PC-3 (cell line): ENCODE data around the gene TNC. TPM values are rescaled to one million over a fixed set of nuclear protein-coding genes. Genes with fewer than 3 reads are reported as not detected.
A peak's percentile ranks its signal among the peaks of the same experiment; 100 is the strongest.

Source experiments
- ATAC-seq: fragments of 200-7000 bp; cut with Tn5 transposase; 2 replicates; pipeline ENCODE4 v1.9.1; 2020; ENCODE audit warnings: mild to moderate bottlenecking, moderate library complexity
- BruUV-seq: library from RNA; stranded (reverse); fragments of 400-500 nt; replicated peaks from 2 replicates; lab custom pipeline; 2021; lab: Mats Ljungman, UMichigan
- CTCF ChIA-PET: fragments of 300-600 bp; sonication (Branson Sonifier 250); formaldehyde crosslinking; loops from one replicate; lab custom pipeline; 2022; ENCODE audit warnings: antibody characterized with exemption; lab: Charles Lee
- POLR2A ChIA-PET: fragments of 300-600 bp; sonication (Branson Sonifier 250); formaldehyde crosslinking; loops from one replicate; lab custom pipeline; 2022; ENCODE audit warnings: antibody characterized with exemption; ENCODE audit not compliant: unreplicated experiment; lab: Charles Lee
- DNase-seq: peaks from one replicate; pipeline ENCODE4 v3.0.0-alpha.2; 2015
- H2AFZ ChIP-seq: fragments of 300-600 bp; sonication (generic); 2 replicates; pipeline ENCODE4 v1.6.0; 2016; ENCODE audit warnings: antibody characterized with exemption, low read length
- H3F3A ChIP-seq: fragments of 300-600 bp; sonication (generic); one replicate; pipeline ENCODE4 v1.6.0; 2017; ENCODE audit warnings: antibody characterized with exemption, low read length, control low read depth, mild to moderate bottlenecking; ENCODE audit not compliant: unreplicated experiment
- H3K27ac ChIP-seq: fragments of 300-600 bp; sonication (generic); 2 replicates; pipeline ENCODE4 v1.5.1; 2016; ENCODE audit warnings: mild to moderate bottlenecking, low read length
- H3K27me3 ChIP-seq: fragments of 300-600 bp; sonication (generic); 2 replicates; pipeline ENCODE4 v1.6.1; 2016; ENCODE audit warnings: low read length, mixed read lengths
- H3K36me3 ChIP-seq: fragments of 300-600 bp; sonication (generic); 2 replicates; pipeline ENCODE4 v1.6.1; 2016; ENCODE audit warnings: low read depth, mixed run types, low read length, mixed read lengths
- H3K4me1 ChIP-seq: fragments of 300-600 bp; sonication (generic); 2 replicates; pipeline ENCODE4 v1.5.1; 2016; ENCODE audit warnings: low read length; ENCODE audit not compliant: insufficient read depth
- H3K4me2 ChIP-seq: fragments of 300-600 bp; sonication (generic); 2 replicates; pipeline ENCODE4 v1.6.0; 2016; ENCODE audit warnings: low read length
- H3K4me3 ChIP-seq: fragments of 300-600 bp; sonication (generic); 2 replicates; pipeline ENCODE4 v1.5.1; 2016; ENCODE audit warnings: mild to moderate bottlenecking, low read length, mixed read lengths
- H3K79me2 ChIP-seq: fragments of 300-600 bp; sonication (generic); 2 replicates; pipeline ENCODE4 v1.6.1; 2017; ENCODE audit warnings: low read length, mixed read lengths
- H3K9ac ChIP-seq: fragments of 300-600 bp; sonication (generic); 2 replicates; pipeline ENCODE4 v1.6.0; 2016; ENCODE audit warnings: mild to moderate bottlenecking, low read length
- H3K9me2 ChIP-seq: fragments of 300-600 bp; sonication (generic); replicated peaks from 2 replicates; pipeline ENCODE4 v1.6.1; 2016; ENCODE audit warnings: mixed run types, low read length, mixed read lengths
- H3K9me3 ChIP-seq: fragments of 300-600 bp; sonication (generic); 2 replicates; pipeline ENCODE4 v1.6.1; 2016; ENCODE audit warnings: low read length, mixed read lengths
- H4K20me1 ChIP-seq: fragments of 300-600 bp; sonication (generic); 2 replicates; pipeline ENCODE4 v1.6.1; 2016; ENCODE audit warnings: low read length, mixed read lengths
- CTCF ChIP-seq: fragments of 300-600 bp; sonication (generic); conservative IDR thresholded peaks from 2 replicates; pipeline ENCODE4 v1.5.1; 2017; ENCODE audit warnings: antibody characterized with exemption, low read depth, mild to moderate bottlenecking, low read length
- EZH2 ChIP-seq: fragments of 300-600 bp; sonication (generic); IDR thresholded peaks from one replicate; pipeline ENCODE4 v1.6.1; 2017; ENCODE audit warnings: antibody characterized with exemption, mild to moderate bottlenecking, low read length; ENCODE audit not compliant: unreplicated experiment
- EZH2phosphoT487 ChIP-seq: fragments of 300-600 bp; sonication (generic); IDR thresholded peaks from 2 replicates; pipeline ENCODE4 v1.6.1; 2018; ENCODE audit warnings: mild to moderate bottlenecking, antibody characterized with exemption, low read length, borderline replicate concordance
- intact Hi-C: fragments of 100-400 bp; cut with micrococcal nuclease; formaldehyde crosslinking; loops from 2 replicates; pipeline ENCODE4 v1.9.0; 2023
- total RNA-seq: library from RNA; depleted of rRNA; stranded (reverse); fragments of >200 nt; gene quantifications from 2 replicates; pipeline ENCODE4 v1.2.3, GENCODE V29; 2014

Gene TNC
- total RNA-seq, 1 experiment from 2014 or later = 60.1 TPM

GRCh38 chr9:115008536-115009270 lies 109.3 kb downstream of the TNC start:
- H3K27me3 ChIP-seq = no peaks in the 10 kb centered on the region
- peak; percentile 78 for DNase-seq
- POLR2A ChIA-PET = no interaction called here

GRCh38 chr9:115006660-115007059 lies 111.3 kb downstream of the TNC start:
- ATAC-seq (peak; percentile 75), DNase-seq (peak; percentile 80)
- H3K27me3 ChIP-seq = no peaks in the 10 kb centered on the region
- H3F3A ChIP-seq = no peaks in the 10 kb centered on the region
- no peak for TF ChIP-seq EZH2phosphoT487
- no peak for TF ChIP-seq CTCF
- no peak for TF ChIP-seq EZH2
- H3K4me2 ChIP-seq = 0 out of 2 replicates have a peak overlapping the region, but pooled peaks have one; percentile 4
- no peak overlapping the region for H2AFZ ChIP-seq
- H3K9me2 ChIP-seq = no peaks in the 10 kb centered on the region
- H3K9ac ChIP-seq = peak overlapping the region; percentile 18; the same call in 1 of the 2 replicates
- no peaks in the 10 kb centered on the region for H4K20me1 ChIP-seq
- H3K9me3 ChIP-seq = no peaks in the 10 kb centered on the region
- POLR2A ChIA-PET = no interaction called here
- no peak overlapping the region for H3K4me3 ChIP-seq
- peaks cover 24% of the 10 kb centered on the region for H3K4me1 ChIP-seq
- H3K79me2 ChIP-seq = no peaks in the 10 kb centered on the region
- no TSS peak for BruUV-seq
- H3K27ac ChIP-seq = peak overlapping the region; percentile 80
- intact Hi-C loops = no loop called here
- CTCF ChIA-PET = no interaction called here
- no peaks in the 10 kb centered on the region for H3K36me3 ChIP-seq

More at GRCh38 chr9:115008536-115009270, 109.3 kb downstream of the TNC start:
- intact Hi-C loops = no loop called here
- Histone ChIP-seq H3K9me3 (no peaks in the 10 kb centered on the region), H3K9me2 (no peaks in the 10 kb centered on the region), H3K4me1 (peaks cover 24% of the 10 kb centered on the region), H3K36me3 (no peaks in the 10 kb centered on the region), H4K20me1 (no peaks in the 10 kb centered on the region), H3K79me2 (no peaks in the 10 kb centered on the region), H3K27ac (0 out of 2 replicates have a peak overlapping the region, but pooled peaks have one; percentile 19), H3K9ac (no peak overlapping the region), H3K4me2 (no peak overlapping the region), H3K4me3 (no peak overlapping the region), H3F3A (no peaks in the 10 kb centered on the region), H2AFZ (no peak overlapping the region)
- no TSS peak for BruUV-seq
- peak; percentile 89 for ATAC-seq
- TF ChIP-seq EZH2 = no peak
- no peak for TF ChIP-seq CTCF
- TF ChIP-seq EZH2phosphoT487 = no peak
- CTCF ChIA-PET = interaction anchor here (0.6 kb wide), 1 partner anchor 101 kb away, joined by 3 read pairs; no protein-coding TSS in a partner anchor

GRCh38 chr9:115005322-115005721 lies 112.6 kb downstream of the TNC start:
- H3K9ac ChIP-seq = no peak overlapping the region
- no TSS peak for BruUV-seq
- POLR2A ChIA-PET = no interaction called here

More at GRCh38 chr9:115005322-115005721, 112.6 kb downstream of the TNC start:
- intact Hi-C loops = no loop called here
- no peaks in the 10 kb centered on the region for H3K9me2 ChIP-seq
- ATAC-seq (no peak), DNase-seq (no peak)
- no peaks in the 10 kb centered on the region for H3K27me3 ChIP-seq
- H4K20me1 ChIP-seq = no peaks in the 10 kb centered on the region
- no peak overlapping the region for H3K4me3 ChIP-seq
- TF ChIP-seq CTCF (no peak), EZH2 (no peak), EZH2phosphoT487 (no peak)
- no peak overlapping the region for H3K4me2 ChIP-seq
- no peaks in the 10 kb centered on the region for H3K9me3 ChIP-seq
- peaks cover 24% of the 10 kb centered on the region for H3K4me1 ChIP-seq
- H3K27ac ChIP-seq = no peak overlapping the region
- CTCF ChIA-PET = no interaction called here
- no peaks in the 10 kb centered on the region for H3F3A ChIP-seq
- H2AFZ ChIP-seq = no peak overlapping the region
- no peaks in the 10 kb centered on the region for H3K79me2 ChIP-seq
- no peaks in the 10 kb centered on the region for H3K36me3 ChIP-seq
